GM12874 (cell line): ENCODE data around the gene STOM.

Experiments
- CTCF ChIP-seq: IDR thresholded peaks from 2 replicates; pipeline ENCODE4 v1.5.1; 2011; ENCODE audit warnings: low read depth, mild to moderate bottlenecking, control low read depth, low read length, moderate library complexity; ENCODE audit not compliant: insufficient read depth

STOM gene

DNA sequence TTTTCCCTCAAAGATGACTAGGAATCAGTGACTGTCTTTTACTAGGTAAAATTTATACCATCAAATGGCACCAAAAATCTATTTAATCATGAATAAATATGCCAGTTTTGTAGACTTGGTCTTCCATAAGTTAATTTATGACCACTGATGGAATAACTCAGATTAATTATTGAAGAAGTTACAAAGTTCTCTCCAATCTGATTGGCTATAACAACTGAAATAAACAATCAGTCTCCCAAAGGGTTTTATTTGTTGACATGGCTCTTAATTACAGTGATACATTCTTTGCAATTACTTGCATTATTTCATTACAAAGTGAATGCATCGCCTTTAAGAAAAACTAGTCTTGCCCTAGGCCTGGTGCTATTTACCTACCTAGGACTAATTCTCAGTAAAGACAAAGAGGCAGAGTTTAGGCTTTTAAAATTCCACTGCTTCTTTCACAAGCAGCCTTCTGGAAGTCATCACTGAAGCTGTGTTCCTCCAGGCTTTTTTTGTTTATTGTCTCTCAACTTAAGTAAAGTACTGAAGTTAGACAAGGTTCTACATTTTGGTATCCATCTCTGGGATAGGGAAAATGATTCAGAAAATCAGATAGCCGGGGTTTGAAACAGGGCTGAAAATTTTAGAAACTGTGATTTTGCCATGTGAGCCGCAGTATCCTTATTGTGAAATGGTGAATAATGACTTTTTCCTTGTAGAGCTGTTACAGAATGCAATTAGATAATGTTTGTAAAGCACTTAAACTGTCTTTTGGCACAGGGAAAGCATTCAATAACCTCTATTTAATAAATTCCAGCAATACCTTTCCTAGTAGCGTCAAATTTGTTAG lies 2.5 kb downstream of the STOM start:
- no peak for TF ChIP-seq CTCF

DNA sequence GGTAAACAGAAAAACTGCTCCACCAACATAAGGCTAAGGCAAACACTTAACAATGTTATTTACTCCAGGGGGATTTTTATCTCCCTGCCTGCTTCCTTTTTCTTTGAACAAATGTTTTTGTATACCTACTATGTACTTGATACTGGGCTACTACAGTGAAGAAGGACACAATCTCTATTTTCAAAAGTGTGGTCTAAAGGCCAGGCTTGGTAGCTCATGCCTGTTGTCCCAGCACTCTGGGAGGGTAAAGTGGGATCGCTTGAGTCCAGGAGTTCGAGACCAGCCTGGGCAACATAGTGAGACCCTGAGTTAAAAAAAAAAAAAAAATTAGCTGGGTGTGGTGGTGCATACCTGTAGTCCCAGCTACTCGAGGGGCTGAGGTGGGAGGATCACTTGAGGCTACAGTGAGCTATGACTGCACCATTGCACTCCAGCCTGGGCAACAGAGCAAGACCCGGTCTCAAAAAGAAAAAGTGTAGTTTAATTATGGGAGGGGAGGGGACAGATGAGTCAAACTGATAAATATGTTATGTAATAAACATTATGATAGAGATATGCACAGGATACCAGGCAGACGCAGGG lies 3.3 kb downstream of the STOM start:
- no peak for TF ChIP-seq CTCF

GRCh38 chr9:121365564-121365963 lies 4.5 kb downstream of the STOM start:
- no peak for TF ChIP-seq CTCF

DNA sequence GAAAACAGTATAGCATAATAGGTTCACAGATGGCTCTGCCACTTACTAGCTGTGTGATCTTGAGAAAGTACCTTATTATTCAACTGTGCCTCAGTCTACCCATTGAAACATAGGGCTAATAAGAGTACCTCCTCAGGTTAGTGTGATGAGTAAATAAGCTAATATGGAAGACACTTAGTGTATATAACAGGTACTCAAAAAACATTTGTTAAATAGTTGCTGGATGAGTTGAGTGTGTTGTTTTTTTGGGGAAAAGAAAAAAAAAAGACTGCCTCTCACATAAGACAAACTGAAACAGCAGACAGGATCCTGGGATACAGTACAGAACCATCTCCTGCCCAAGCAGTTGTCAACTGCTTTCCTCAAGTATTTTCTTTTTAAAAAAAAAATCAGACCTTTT lies 5.2 kb downstream of the STOM start:
- no peak for TF ChIP-seq CTCF

DNA sequence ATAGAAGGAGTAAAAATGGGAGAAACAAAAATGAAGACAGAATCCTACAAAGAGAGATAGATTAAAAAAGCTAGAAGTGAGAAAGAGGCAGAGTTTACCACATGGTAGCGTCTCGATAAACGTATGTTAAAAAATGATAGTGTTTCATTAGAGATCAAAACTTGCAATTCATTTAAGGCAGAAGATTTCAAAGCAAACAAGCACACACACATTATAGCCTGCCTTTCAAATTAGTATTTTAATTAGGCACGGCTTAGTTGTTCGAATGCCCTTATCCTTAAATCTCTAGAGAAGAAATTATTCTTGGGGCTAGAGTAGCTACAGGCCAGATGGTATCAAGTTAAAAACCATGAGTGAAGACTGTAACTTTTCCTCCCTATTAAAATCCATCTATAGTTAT lies 6.0 kb downstream of the STOM start:
- TF ChIP-seq CTCF, result no peak

GRCh38 chr9:121363622-121363961 lies 6.5 kb downstream of the STOM start:
- no peak for TF ChIP-seq CTCF

- TF ChIP-seq CTCF, result no peak
These were observed 7.0 kb downstream of the STOM start for GRCh38 chr9:121362813-121363621.
